Glutamatergic neuron (in vitro differentiated cells): ENCODE measurements around the gene SEC24C. TPM values are rescaled to one million over a fixed set of nuclear protein-coding genes. Genes with fewer than 3 reads are reported as not detected.

Experiments used
- DNase-seq: peaks from one replicate; pipeline ENCODE4 v3.0.0; 2022
- H3K27ac Mint-ChIP-seq: one replicate; pipeline ENCODE4 v1.8.0; 2020; ENCODE audit warnings: mild to moderate bottlenecking, mixed read lengths, inconsistent platforms; ENCODE audit not compliant: unreplicated experiment
- H3K27me3 Mint-ChIP-seq: one replicate; pipeline ENCODE4 v1.8.0; 2020; ENCODE audit warnings: mild to moderate bottlenecking, moderate library complexity, mixed read lengths, inconsistent platforms; ENCODE audit not compliant: unreplicated experiment
- H3K36me3 Mint-ChIP-seq: one replicate; pipeline ENCODE4 v1.8.0; 2020; ENCODE audit warnings: mild to moderate bottlenecking, mixed read lengths, inconsistent platforms; ENCODE audit not compliant: unreplicated experiment
- H3K4me1 Mint-ChIP-seq: one replicate; pipeline ENCODE4 v1.8.0; 2020; ENCODE audit warnings: mild to moderate bottlenecking, low read depth, mixed read lengths, inconsistent platforms; ENCODE audit not compliant: unreplicated experiment
- H3K4me3 Mint-ChIP-seq: one replicate; pipeline ENCODE4 v1.8.0; 2020; ENCODE audit warnings: mild to moderate bottlenecking, mixed read lengths, inconsistent platforms; ENCODE audit not compliant: unreplicated experiment
- H3K9me3 Mint-ChIP-seq: one replicate; pipeline ENCODE4 v1.8.0; 2020; ENCODE audit warnings: mild to moderate bottlenecking, moderate library complexity, mixed read lengths, inconsistent platforms; ENCODE audit not compliant: unreplicated experiment
- total RNA-seq: library from RNA; stranded (reverse); fragmentation: NEBNext Ultra II Directional; extraction: Animal tissue kit (Norgen Biotek cat#: 25700); gene quantifications from one replicate; pipeline ENCODE4 v1.2.1, GENCODE V29; 2021; ENCODE audit not compliant: unreplicated experiment
- TF ChIP-seq, protein P1 (sequence below): fragments of 200-600 bp; sonication (generic); IDR thresholded peaks from one replicate; pipeline ENCODE4 v1.5.0; 2021; ENCODE audit not compliant: partially characterized antibody, unreplicated experiment

SEC24C gene
- total RNA-seq, 1 donor from 2014 or later: 91.1 TPM

DNA sequence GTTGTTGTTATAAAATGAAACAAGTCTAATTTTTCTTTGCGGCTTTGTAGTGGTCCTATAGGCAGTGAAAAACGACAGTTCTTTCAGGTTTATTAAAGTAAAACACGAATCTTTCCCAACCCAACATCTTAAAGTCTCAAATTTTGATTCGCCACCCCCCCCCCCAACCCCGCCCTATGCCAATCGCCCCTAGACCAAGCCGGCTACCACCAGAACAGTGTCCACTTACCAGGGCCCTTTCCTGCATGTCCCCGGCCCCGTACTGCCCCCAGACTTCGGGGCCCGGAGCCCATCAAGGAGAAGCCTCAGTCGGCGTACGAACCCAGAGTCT, 37.3 kb downstream of the SEC24C start:
- Mint-ChIP-seq H3K4me1 (peaks cover 20% of the 10 kb centered on the region), H3K36me3 (no peaks in the 10 kb centered on the region), H3K9me3 (peaks cover 7% of the 10 kb centered on the region), H3K4me3 (peak overlapping the region; percentile 100), H3K27me3 (peaks cover 6% of the 10 kb centered on the region), H3K27ac (peak overlapping the region; percentile 97)
- TF ChIP-seq, protein P1, sequence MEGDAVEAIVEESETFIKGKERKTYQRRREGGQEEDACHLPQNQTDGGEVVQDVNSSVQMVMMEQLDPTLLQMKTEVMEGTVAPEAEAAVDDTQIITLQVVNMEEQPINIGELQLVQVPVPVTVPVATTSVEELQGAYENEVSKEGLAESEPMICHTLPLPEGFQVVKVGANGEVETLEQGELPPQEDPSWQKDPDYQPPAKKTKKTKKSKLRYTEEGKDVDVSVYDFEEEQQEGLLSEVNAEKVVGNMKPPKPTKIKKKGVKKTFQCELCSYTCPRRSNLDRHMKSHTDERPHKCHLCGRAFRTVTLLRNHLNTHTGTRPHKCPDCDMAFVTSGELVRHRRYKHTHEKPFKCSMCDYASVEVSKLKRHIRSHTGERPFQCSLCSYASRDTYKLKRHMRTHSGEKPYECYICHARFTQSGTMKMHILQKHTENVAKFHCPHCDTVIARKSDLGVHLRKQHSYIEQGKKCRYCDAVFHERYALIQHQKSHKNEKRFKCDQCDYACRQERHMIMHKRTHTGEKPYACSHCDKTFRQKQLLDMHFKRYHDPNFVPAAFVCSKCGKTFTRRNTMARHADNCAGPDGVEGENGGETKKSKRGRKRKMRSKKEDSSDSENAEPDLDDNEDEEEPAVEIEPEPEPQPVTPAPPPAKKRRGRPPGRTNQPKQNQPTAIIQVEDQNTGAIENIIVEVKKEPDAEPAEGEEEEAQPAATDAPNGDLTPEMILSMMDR: no peak
- no peak for DNase-seq

DNA sequence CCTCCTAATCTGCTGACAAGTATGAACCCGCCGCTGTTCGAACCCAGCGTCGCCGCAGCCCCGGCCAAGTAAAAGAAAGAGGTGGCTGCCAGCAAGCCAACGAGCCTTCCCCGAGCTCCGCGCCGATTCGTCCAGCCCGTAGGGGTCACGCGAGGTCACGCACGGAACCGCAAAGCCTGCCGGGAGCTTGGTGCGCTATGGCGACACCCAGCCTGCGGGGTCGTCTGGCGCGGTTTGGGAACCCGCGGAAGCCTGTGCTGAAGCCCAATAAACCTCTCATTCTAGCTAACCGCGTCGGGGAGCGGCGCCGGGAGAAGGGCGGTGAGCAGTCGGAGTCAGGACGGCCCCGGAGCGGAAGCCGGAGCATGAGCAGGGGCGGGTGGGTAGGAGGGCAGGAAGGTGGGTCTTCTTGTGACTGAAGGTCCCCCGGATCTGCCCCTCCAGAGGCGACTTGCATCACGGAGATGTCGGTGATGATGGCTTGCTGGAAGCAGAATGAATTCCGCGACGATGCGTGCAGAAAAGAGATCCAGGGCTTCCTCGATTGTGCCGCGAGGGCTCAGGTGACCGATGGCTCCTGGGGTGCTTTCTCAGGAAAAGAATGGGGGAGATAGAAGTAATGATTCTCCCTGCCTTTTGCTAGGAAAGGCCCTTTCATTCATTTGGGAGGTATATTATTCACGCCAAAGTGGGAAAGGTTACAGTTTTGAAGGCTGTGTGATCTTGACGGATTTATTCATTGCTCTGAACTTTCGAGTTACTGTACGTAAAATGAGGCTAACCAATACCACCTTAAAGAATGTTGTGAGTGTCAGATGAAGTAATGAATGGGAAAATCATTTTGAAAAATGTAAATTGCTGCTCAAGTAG, 37.9 kb downstream of the SEC24C start, which contains the start of gene CHCHD1:
Gene CHCHD1 (plus strand): TSS at position 170 of the 870 bp plus-strand sequence. CDS start 28 bp downstream, at position 198.
- peak within 1 kb of the TSS; percentile 100 for H3K4me3 Mint-ChIP-seq
- peaks cover 6% of the 10 kb centered on the region for H3K27me3 Mint-ChIP-seq

DNA sequence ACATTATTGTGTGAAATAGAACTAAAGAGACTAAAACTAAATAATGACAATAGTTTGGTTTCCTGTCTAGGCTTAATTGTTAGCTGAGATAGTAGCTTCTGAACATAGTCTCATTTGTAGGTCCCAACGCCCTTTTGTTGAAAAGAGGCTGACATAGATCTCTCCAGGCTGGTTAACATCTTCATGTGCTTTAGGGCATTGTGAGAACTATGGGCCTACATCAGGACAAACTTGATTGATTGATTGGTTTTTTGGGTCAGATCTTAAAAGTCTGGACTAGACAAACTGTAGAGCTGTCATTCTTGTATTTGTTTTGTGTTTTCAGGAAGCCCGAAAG, 38.5 kb downstream of the SEC24C start:
- Mint-ChIP-seq H3K9me3 (peaks cover 7% of the 10 kb centered on the region), H3K4me1 (peaks cover 26% of the 10 kb centered on the region), H3K27me3 (peaks cover 6% of the 10 kb centered on the region), H3K27ac (peak overlapping the region; percentile 97), H3K4me3 (peak overlapping the region; percentile 100), H3K36me3 (no peaks in the 10 kb centered on the region)
- no peak for DNase-seq
- TF ChIP-seq, protein P1: no peak

More for the DNA sequence above, 37.9 kb downstream of the SEC24C start, which contains the start of gene CHCHD1:
- H3K36me3 Mint-ChIP-seq: no peaks in the 10 kb centered on the region
- H3K9me3 Mint-ChIP-seq: peaks cover 7% of the 10 kb centered on the region
- TF ChIP-seq, protein P1: no peak
- peak; percentile 97 for DNase-seq
- H3K27ac Mint-ChIP-seq: peak within 1 kb of the TSS; percentile 97
- H3K4me1 Mint-ChIP-seq: peaks cover 22% of the 10 kb centered on the region

DNA sequence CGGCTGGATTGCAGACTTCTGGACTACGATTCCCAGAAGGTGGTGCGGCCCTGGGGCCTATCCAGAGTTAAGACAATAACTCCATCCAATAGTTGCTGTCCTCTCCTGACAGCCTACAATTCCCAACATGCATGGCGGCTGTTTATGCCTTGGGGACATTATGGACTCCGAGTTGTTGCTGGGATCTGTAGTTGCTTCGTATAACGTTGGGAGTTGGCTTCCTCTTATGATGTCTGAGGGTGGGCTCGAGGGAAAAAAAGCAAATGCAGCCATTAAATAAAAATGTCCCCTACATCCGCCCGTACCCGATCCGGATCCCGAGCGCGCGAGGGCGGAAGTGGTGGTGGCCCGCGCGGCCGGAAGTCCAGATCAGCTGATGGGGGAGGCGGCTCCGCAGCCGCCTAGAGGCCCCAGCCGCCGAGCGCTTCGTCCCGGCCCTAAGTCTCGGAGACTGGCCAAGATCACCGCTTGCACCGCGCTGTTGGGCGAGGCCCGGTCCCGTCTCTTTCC, 41.1 kb downstream of the SEC24C start, which contains the start of gene ZSWIM8:
Gene ZSWIM8 (plus strand): TSS at position 396 of the 510 bp plus-strand sequence. CDS start 273 bp downstream, outside the sequence.
- H3K36me3 Mint-ChIP-seq: no peaks in the 10 kb centered on the region
- H3K4me1 Mint-ChIP-seq: peaks cover 24% of the 10 kb centered on the region
- peaks cover 8% of the 10 kb centered on the region for H3K27me3 Mint-ChIP-seq
- TF ChIP-seq, protein P1: no peak
- peak; percentile 85 for DNase-seq
- H3K9me3 Mint-ChIP-seq: peaks cover 7% of the 10 kb centered on the region
- peak within 1 kb of the TSS; percentile 96 for H3K4me3 Mint-ChIP-seq
- H3K27ac Mint-ChIP-seq: peak within 1 kb of the TSS; percentile 92
